ENCODE results near the gene HMCN2. TPM values are rescaled to one million over a fixed set of nuclear protein-coding genes. Genes with fewer than 3 reads are reported as not detected.

HMCN2 gene
- total and polyA plus RNA-seq, 2 experiments from 2014 or later = 0.27 to 0.36 TPM

DNA sequence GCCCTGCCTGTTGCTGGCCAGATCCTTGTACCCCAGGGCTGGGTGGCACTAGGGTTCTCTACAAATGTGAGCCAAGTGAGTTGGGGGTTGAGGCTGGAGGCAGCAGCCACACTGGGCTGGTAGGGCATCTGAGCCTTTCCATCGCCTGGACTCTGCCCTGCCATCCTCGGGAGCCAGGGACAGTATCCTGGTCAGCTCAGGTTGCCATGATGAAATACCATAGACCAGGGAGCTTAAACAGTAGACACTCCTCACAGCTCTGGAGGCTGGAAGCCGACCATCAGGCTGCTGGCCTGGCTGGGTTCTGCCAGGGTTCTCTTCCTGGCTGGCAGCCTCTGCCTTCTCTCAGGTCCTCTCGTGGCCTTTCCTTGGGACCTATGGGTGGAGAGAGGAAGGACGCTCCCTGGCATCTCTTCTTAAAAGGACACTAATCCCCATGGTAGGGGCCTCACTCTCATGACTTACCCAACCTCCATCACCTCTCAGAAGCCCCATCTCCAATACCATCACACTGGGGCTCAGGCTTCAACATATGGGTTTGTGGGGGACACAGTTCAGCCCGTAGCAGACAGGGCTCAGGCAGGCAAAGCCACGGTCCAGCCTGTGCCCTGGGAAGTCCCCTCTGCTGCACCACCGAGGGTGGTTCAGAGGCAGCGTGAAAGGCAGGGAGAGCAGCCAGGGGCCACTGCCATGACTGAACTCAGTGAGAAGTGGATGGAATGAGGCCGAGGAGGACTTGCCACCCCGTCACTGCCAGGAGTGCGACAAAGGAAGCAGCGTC is 50.1 kb downstream of the HMCN2 start:
- no peak for DNase-seq (ENCODE audit: low read depth in 1 of 2, low spot score in 1 of 2)
- Histone ChIP-seq H3K36me3 (no peaks in the 10 kb centered on the region), H3K4me1 (ENCODE audit: low read depth) (peaks cover 1% of the 10 kb centered on the region), H3K27me3 (no peaks in the 10 kb centered on the region), H3K27ac (no peak overlapping the region), H3K4me3 (no peak overlapping the region), H3K9me3 (ENCODE audit: low read depth) (no peaks in the 10 kb centered on the region)
- TF ChIP-seq, protein P1, sequence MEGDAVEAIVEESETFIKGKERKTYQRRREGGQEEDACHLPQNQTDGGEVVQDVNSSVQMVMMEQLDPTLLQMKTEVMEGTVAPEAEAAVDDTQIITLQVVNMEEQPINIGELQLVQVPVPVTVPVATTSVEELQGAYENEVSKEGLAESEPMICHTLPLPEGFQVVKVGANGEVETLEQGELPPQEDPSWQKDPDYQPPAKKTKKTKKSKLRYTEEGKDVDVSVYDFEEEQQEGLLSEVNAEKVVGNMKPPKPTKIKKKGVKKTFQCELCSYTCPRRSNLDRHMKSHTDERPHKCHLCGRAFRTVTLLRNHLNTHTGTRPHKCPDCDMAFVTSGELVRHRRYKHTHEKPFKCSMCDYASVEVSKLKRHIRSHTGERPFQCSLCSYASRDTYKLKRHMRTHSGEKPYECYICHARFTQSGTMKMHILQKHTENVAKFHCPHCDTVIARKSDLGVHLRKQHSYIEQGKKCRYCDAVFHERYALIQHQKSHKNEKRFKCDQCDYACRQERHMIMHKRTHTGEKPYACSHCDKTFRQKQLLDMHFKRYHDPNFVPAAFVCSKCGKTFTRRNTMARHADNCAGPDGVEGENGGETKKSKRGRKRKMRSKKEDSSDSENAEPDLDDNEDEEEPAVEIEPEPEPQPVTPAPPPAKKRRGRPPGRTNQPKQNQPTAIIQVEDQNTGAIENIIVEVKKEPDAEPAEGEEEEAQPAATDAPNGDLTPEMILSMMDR (IDR thresholded peaks at IDR 0.05; ENCODE audit: low read depth, low read length) = no peak

DNA sequence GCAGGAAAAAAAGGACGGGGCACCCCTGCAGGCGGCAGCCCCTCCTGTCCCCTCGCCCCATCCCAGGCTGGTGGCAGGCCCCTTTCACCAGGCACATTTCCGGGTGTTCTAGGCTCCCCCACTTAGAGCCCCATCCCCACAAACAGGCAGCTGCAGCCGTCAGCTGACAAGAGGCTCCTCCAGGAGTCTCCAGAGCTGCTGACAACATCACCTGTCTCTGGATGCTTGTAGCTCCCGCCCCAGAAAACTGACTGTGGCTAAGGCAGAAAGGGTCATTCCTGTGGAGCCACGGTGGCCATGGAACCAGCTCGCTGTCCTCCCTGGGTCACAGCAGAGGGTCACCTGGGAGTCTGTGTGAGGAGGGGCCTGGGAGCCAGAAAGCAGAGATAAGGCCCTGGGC is 50.9 kb downstream of the HMCN2 start:
- TF ChIP-seq, protein P1 (IDR thresholded peaks at IDR 0.05; ENCODE audit: low read depth, low read length) = no peak
- H3K9me3 ChIP-seq (ENCODE audit: low read depth) = no peaks in the 10 kb centered on the region
- no peak overlapping the region for H3K27ac ChIP-seq
- no peaks in the 10 kb centered on the region for H3K27me3 ChIP-seq
- no peak overlapping the region for H3K4me3 ChIP-seq
- DNase-seq (ENCODE audit: low read depth in 1 of 2, low spot score in 1 of 2) = no peak
- peaks cover 5% of the 10 kb centered on the region for H3K4me1 ChIP-seq (ENCODE audit: low read depth)
- H3K36me3 ChIP-seq = no peaks in the 10 kb centered on the region

GRCh38 chr9:130319300-130319699 is 53.7 kb downstream of the HMCN2 start:
- no peak overlapping the region for H3K27ac ChIP-seq
- TF ChIP-seq, protein P1 (IDR thresholded peaks at IDR 0.05; ENCODE audit: low read depth, low read length) = no peak
- no peak for DNase-seq (ENCODE audit: low read depth in 1 of 2, low spot score in 1 of 2)
- no peaks in the 10 kb centered on the region for H3K27me3 ChIP-seq
- H3K9me3 ChIP-seq (ENCODE audit: low read depth) = no peaks in the 10 kb centered on the region
- peaks cover 5% of the 10 kb centered on the region for H3K4me1 ChIP-seq (ENCODE audit: low read depth)
- H3K4me3 ChIP-seq = no peak overlapping the region
- no peaks in the 10 kb centered on the region for H3K36me3 ChIP-seq

DNA sequence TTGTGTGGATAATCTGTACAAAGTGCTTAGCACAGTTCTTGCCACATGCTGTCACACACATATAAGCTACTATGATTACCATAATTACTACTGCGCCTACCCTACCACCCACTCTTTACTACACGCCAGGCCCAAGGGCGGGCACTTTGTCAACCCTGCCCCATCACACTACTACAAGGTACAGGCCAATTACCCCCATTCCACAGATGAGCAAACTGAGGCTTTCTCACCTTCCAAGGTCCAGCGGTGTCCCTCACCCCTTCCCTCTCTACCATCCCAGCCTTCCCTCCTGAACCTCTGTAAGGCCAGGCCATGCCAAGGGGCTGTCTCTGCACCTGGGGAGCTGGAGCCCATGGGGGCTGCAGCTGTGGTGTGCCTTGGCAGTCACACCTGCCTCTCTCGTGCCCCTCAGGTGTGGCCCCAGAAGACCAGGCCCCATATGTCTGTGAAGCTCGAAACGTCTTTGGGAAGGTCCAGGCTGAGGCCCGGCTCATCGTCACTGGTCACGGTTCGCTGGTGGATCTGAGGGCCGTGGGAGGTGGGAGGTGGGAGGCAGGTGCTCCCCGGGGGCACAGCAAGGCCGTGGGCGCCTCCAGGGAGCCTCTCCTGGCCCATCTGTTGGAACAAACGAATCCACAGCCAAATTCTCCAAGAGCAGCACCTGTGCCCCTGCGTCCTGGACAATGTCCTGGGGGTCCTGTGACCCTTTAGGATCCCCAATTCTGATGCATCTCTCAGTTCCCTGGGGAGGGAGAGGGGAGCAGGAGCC is 54.6 kb downstream of the HMCN2 start:
- H3K27ac ChIP-seq = no peak overlapping the region
- no peaks in the 10 kb centered on the region for H3K9me3 ChIP-seq (ENCODE audit: low read depth)
- no peaks in the 10 kb centered on the region for H3K27me3 ChIP-seq
- no peak overlapping the region for H3K4me3 ChIP-seq
- peaks cover 5% of the 10 kb centered on the region for H3K4me1 ChIP-seq (ENCODE audit: low read depth)
- TF ChIP-seq, protein P1 (IDR thresholded peaks at IDR 0.05; ENCODE audit: low read depth, low read length) = no peak
- DNase-seq (ENCODE audit: low read depth in 1 of 2, low spot score in 1 of 2) = no peak
- H3K36me3 ChIP-seq = no peaks in the 10 kb centered on the region

DNA sequence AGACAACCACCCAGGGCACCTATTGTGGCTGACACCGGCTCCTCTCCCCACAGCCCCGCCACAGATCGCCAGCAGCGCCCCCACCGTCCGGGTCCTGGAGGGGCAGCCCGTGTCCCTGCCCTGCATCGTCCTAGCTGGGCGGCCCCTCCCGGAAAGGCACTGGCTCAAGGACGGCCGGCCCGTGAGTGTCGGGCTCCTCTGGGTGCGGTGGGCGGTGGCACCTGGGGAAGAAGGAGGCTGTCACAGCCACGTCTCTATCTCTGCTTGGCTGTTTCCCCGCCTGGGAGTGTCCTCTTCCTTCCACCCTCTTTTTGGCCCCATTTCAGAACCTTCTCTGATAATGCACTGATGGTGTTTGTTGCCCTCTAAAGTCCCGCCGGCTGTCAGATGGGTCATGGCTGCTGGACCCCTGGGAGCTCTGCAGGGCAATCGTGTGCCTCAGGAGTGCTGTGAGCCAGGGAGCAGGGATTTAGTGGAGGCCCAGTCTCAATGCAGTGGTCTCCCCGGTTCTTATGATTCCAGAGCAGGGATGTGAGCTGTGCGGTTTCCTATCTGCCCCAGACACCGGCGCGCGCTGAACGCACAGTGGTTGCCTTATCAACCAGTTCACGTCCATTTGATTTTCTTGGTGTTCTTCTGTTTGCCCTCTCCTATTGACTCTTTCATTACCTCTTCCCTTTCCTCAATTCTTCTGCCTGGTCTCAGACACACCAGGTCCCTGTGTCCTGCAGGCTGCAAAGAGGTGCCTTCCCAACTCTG is 55.3 kb downstream of the HMCN2 start:
- TF ChIP-seq, protein P1 (IDR thresholded peaks at IDR 0.05; ENCODE audit: low read depth, low read length) = peak; percentile 23
- no peaks in the 10 kb centered on the region for H3K36me3 ChIP-seq
- no peaks in the 10 kb centered on the region for H3K27me3 ChIP-seq
- H3K4me3 ChIP-seq = no peak overlapping the region
- peak in 1 of 2 donors; percentile 26 for DNase-seq (ENCODE audit: low read depth in 1 of 2, low spot score in 1 of 2)
- H3K9me3 ChIP-seq (ENCODE audit: low read depth) = no peaks in the 10 kb centered on the region
- no peak overlapping the region for H3K27ac ChIP-seq
- H3K4me1 ChIP-seq (ENCODE audit: low read depth) = peaks cover 5% of the 10 kb centered on the region
